ENCODE results near the gene ZFYVE27. TPM values are rescaled to one million over a fixed set of nuclear protein-coding genes. Genes with fewer than 3 reads are reported as not detected.

ZFYVE27 gene
- total RNA-seq, 3 donors from 2014 or later: 48.8 to 83.7 (median 55.0) TPM

- TF ChIP-seq CTCF (IDR thresholded peaks at IDR 0.05): no peak
- Histone ChIP-seq H3K36me3 (ENCODE audit: low read depth) (no peaks in the 10 kb centered on the region), H3K4me1 (ENCODE audit: low read depth) (no peaks in the 10 kb centered on the region), H3K9me3 (no peaks in the 10 kb centered on the region), H3K4me3 (no peak overlapping the region)
- DNase-seq (peak in 1 of 3 donors; percentile 43), ATAC-seq (peak; percentile 42)
- intact Hi-C loops (cut with DNase I, micrococcal nuclease): no loop called here
Measured at GRCh38 chr10:97771055-97771891, 34.3 kb downstream of the ZFYVE27 start.

DNA sequence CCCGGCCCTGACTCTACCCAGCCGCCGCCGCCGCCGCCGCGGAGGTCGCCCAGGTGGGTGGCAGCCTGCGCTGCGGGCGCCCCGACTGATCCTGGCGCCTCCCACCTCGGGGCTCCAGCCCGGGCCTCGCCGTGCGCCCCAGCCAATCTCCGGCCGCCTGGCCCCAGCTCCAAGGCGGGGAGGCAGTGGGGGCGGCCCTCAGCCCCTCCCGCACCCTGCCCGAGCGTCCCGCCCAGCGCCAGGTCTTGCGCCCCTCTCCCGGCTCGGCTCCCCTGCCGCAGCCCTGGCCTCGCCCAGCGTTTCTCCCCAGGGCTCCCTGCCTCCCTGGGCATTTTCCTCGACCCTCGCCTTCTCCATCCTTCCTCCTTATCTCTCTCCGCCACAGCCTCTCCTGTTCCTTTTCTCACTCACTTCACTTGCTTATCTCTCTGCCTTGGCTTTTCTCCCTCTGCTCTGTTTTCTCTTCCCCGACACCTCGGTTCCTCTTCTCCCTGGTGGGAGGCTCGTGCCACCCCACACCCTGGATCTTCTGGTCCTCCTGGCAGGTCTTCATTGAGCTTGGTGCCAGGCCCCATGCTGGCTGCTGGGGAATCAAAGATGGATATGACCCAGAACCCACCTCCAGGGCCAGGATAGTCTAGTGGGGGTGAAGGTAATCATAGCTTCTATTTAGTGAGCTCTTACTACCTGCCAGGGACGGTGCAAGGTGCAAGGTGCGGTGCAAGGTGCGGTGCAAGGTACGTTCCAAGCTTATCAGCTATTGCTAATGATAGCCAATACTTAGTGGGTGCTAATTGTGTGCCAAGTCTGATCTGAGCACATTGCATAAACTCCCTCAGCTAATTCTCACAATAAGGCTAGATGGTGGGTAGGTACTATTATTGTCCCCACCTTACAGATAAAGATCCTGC lies 35.2 kb downstream of the ZFYVE27 start, which contains the start of gene SFRP5:
SFRP5 (minus strand) TSS at position 87 of the 911 bp plus-strand sequence. CDS start 166 bp downstream, outside the sequence.
- no peaks in the 10 kb centered on the region for H3K36me3 ChIP-seq (ENCODE audit: low read depth)
- DNase-seq: peak in 1 of 3 donors; percentile 27

GRCh38 chr10:97773096-97773495 lies 36.2 kb downstream of the ZFYVE27 start:
- no peak for ATAC-seq
- no peak for TF ChIP-seq CTCF (IDR thresholded peaks at IDR 0.05)
- Histone ChIP-seq H3K36me3 (ENCODE audit: low read depth) (no peaks in the 10 kb centered on the region), H3K4me3 (no peak overlapping the region), H3K4me1 (ENCODE audit: low read depth) (no peaks in the 10 kb centered on the region), H3K9me3 (no peaks in the 10 kb centered on the region)
- intact Hi-C loops (cut with DNase I, micrococcal nuclease): no loop called here
- DNase-seq: peak in 1 of 3 donors; percentile 11

More for the DNA sequence above, 35.2 kb downstream of the ZFYVE27 start, which contains the start of gene SFRP5:
- no peak for TF ChIP-seq CTCF (IDR thresholded peaks at IDR 0.05)
- Histone ChIP-seq H3K9me3 (no peaks in the 10 kb centered on the region), H3K4me3 (no peak within 1 kb of the TSS), H3K4me1 (ENCODE audit: low read depth) (no peaks in the 10 kb centered on the region)
- intact Hi-C loops (cut with DNase I, micrococcal nuclease): no loop called here
- no peak for ATAC-seq

DNA sequence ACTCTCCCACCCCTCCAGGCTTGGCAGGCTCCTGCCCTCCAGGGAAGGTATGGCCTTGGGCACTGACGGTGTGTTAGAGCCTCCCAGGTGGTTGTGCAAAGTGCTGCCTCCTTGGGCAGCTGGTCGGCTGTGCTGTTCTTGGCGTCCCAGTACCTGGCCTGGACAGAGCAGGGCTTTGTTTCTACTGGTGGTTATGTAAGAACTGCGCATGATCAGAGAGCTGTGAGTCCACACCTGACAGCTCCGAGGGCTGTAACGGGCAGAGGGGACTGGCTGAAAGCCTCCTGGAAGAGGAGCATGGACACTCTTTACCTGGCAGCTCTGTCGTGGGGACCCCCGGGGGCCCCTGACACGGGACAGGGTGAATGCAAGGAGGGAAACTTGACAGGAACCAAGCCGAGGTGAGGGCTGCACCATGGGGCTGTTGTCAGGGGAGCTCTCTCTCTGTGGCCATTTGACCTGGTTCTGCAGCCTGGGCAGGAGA lies 37.9 kb downstream of the ZFYVE27 start:
- DNase-seq (no peak), ATAC-seq (peak; percentile 31)
- no peaks in the 10 kb centered on the region for H3K9me3 ChIP-seq
- intact Hi-C loops (cut with DNase I, micrococcal nuclease): no loop called here
- no peaks in the 10 kb centered on the region for H3K36me3 ChIP-seq (ENCODE audit: low read depth)
- TF ChIP-seq CTCF (IDR thresholded peaks at IDR 0.05): no peak
- H3K4me3 ChIP-seq: no peak overlapping the region
- no peaks in the 10 kb centered on the region for H3K4me1 ChIP-seq (ENCODE audit: low read depth)

GRCh38 chr10:97777143-97777542 lies 40.2 kb downstream of the ZFYVE27 start:
- intact Hi-C loops (cut with DNase I, micrococcal nuclease): no loop called here
- Histone ChIP-seq H3K9me3 (no peaks in the 10 kb centered on the region), H3K4me1 (ENCODE audit: low read depth) (no peaks in the 10 kb centered on the region), H3K36me3 (ENCODE audit: low read depth) (no peaks in the 10 kb centered on the region), H3K4me3 (no peak overlapping the region)
- DNase-seq (no peak), ATAC-seq (no peak)
- TF ChIP-seq CTCF (IDR thresholded peaks at IDR 0.05): no peak
